ENCODE results near the gene MYH9.

MYH9 gene

DNA sequence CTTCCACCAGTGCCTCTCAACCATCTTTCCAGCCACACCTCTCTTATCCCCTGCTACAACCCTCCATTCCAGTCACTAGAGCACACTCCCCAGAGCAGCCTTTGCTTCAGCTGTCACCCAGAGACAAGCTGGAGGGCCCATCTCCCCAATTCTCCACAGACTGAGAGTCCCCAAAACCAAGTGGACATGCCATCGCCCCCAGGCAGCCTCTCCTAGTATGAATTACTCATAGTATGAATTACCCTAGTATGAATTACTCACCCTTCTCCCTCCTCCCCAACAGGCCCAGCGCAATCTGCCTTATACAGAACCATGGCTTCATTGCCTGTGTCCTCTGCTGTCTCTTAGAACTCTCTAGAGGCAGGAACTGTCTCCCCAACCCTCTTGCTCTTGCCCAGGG, 24.8 kb downstream of the MYH9 start:
- H3K9ac ChIP-seq (ENCODE audit: low read length): no peak overlapping the region
- no peak overlapping the region for H2AFZ ChIP-seq (ENCODE audit: low read length)
- H3K4me2 ChIP-seq (ENCODE audit: low read length): no peak overlapping the region
- no peaks in the 10 kb centered on the region for H3F3A ChIP-seq (ENCODE audit: insufficient read depth, low read length)
- H3K36me3 ChIP-seq (ENCODE audit: insufficient read depth, low read length): peaks cover 19% of the 10 kb centered on the region; the same call in 1 of the 2 replicates
- H3K9me3 ChIP-seq (ENCODE audit: low read length): no peaks in the 10 kb centered on the region
- H3K79me2 ChIP-seq (ENCODE audit: insufficient read depth, low read length): peaks cover 93% of the 10 kb centered on the region
- no peaks in the 10 kb centered on the region for H4K20me1 ChIP-seq (ENCODE audit: insufficient read depth, low read length)
- peaks cover 98% of the 10 kb centered on the region for H3K4me1 ChIP-seq (ENCODE audit: insufficient read depth, low read length, severe bottlenecking)
- no peaks in the 10 kb centered on the region for H3K27me3 ChIP-seq (ENCODE audit: insufficient read depth, low read length)
- no peak overlapping the region for H3K4me3 ChIP-seq (ENCODE audit: low read depth, low read length, poor library complexity, severe bottlenecking)
- TF ChIP-seq EZH2 (IDR thresholded peaks at IDR 0.05; ENCODE audit: borderline replicate concordance, low read length): no peak
- TF ChIP-seq, protein P1, sequence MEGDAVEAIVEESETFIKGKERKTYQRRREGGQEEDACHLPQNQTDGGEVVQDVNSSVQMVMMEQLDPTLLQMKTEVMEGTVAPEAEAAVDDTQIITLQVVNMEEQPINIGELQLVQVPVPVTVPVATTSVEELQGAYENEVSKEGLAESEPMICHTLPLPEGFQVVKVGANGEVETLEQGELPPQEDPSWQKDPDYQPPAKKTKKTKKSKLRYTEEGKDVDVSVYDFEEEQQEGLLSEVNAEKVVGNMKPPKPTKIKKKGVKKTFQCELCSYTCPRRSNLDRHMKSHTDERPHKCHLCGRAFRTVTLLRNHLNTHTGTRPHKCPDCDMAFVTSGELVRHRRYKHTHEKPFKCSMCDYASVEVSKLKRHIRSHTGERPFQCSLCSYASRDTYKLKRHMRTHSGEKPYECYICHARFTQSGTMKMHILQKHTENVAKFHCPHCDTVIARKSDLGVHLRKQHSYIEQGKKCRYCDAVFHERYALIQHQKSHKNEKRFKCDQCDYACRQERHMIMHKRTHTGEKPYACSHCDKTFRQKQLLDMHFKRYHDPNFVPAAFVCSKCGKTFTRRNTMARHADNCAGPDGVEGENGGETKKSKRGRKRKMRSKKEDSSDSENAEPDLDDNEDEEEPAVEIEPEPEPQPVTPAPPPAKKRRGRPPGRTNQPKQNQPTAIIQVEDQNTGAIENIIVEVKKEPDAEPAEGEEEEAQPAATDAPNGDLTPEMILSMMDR (IDR thresholded peaks at IDR 0.05; ENCODE audit: low read length): no peak
- no peaks in the 10 kb centered on the region for H3K9me2 ChIP-seq (ENCODE audit: low read depth, low read length)
- no peak overlapping the region for H3K27ac ChIP-seq (ENCODE audit: low read depth, low read length, poor library complexity, severe bottlenecking)

DNA sequence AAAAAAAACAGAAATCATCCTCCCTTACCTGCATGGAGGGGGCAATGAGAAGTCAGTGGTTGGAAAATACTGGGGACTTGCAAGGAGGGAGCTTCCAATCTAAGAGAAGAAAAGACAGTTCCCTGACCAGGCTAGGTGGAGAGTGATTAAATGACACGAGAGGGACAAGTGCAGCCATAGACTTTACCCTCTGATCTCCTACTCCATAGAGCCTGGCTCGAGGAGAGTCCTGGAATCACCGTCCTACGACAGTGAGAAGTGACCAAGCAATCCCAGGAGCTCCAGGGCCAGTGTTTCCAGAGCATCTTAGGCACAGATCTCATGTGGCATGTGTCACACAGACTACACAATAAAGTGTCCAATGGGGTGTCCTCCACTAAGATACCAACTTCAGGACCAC, 25.7 kb downstream of the MYH9 start:
- Histone ChIP-seq H3K4me2 (ENCODE audit: low read length) (no peak overlapping the region), H3F3A (ENCODE audit: insufficient read depth, low read length) (no peaks in the 10 kb centered on the region), H3K4me1 (ENCODE audit: insufficient read depth, low read length, severe bottlenecking) (peaks cover 98% of the 10 kb centered on the region), H3K36me3 (ENCODE audit: insufficient read depth, low read length) (peaks cover 16% of the 10 kb centered on the region; the same call in 1 of the 2 replicates), H3K79me2 (ENCODE audit: insufficient read depth, low read length) (peaks cover 93% of the 10 kb centered on the region), H3K9ac (ENCODE audit: low read length) (no peak overlapping the region), H3K9me3 (ENCODE audit: low read length) (no peaks in the 10 kb centered on the region), H3K27me3 (ENCODE audit: insufficient read depth, low read length) (no peaks in the 10 kb centered on the region), H4K20me1 (ENCODE audit: insufficient read depth, low read length) (no peaks in the 10 kb centered on the region), H3K4me3 (ENCODE audit: low read depth, low read length, poor library complexity, severe bottlenecking) (no peak overlapping the region), H2AFZ (ENCODE audit: low read length) (no peak overlapping the region), H3K9me2 (ENCODE audit: low read depth, low read length) (no peaks in the 10 kb centered on the region), H3K27ac (ENCODE audit: low read depth, low read length, poor library complexity, severe bottlenecking) (no peak overlapping the region)
- no peak for TF ChIP-seq EZH2 (IDR thresholded peaks at IDR 0.05; ENCODE audit: borderline replicate concordance, low read length)
- TF ChIP-seq, protein P1 (IDR thresholded peaks at IDR 0.05; ENCODE audit: low read length): no peak

DNA sequence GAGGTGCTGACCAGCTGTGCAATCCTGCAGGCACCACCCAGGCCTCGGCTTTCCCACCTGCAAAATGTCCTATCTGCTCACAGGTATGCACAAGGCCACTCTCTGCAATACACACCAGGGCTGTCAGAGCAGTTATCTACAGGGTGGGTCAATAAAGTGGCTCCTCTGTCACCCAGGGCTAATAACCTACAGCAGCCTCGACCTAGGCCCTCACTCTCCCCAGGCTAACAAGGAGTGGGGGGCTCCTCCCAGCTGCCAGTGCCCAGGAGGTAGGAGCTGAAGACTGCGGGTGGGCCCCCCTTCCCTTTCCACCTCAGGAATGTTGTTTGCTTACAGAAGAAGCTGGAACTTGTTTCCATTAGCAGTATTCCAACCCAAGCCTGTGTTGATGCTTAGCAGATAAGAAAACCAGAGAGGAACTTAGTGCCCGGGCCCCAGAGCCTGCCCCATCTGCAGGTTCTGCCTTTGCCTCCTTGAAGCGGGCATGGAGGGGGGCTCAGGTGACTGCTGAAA, 26.8 kb downstream of the MYH9 start:
- Histone ChIP-seq H2AFZ (ENCODE audit: low read length) (no peak overlapping the region), H3K4me1 (ENCODE audit: insufficient read depth, low read length, severe bottlenecking) (peaks cover 98% of the 10 kb centered on the region), H3K27me3 (ENCODE audit: insufficient read depth, low read length) (no peaks in the 10 kb centered on the region), H3K9me2 (ENCODE audit: low read depth, low read length) (no peaks in the 10 kb centered on the region), H3K79me2 (ENCODE audit: insufficient read depth, low read length) (peaks cover 93% of the 10 kb centered on the region), H3K4me2 (ENCODE audit: low read length) (no peak overlapping the region), H3K9me3 (ENCODE audit: low read length) (no peaks in the 10 kb centered on the region), H3F3A (ENCODE audit: insufficient read depth, low read length) (no peaks in the 10 kb centered on the region), H3K9ac (ENCODE audit: low read length) (no peak overlapping the region), H3K27ac (ENCODE audit: low read depth, low read length, poor library complexity, severe bottlenecking) (peak overlapping the region; percentile 44), H3K4me3 (ENCODE audit: low read depth, low read length, poor library complexity, severe bottlenecking) (no peak overlapping the region), H3K36me3 (ENCODE audit: insufficient read depth, low read length) (peaks cover 13% of the 10 kb centered on the region; the same call in 1 of the 2 replicates), H4K20me1 (ENCODE audit: insufficient read depth, low read length) (no peaks in the 10 kb centered on the region)
- no peak for TF ChIP-seq EZH2 (IDR thresholded peaks at IDR 0.05; ENCODE audit: borderline replicate concordance, low read length)
- TF ChIP-seq, protein P1 (IDR thresholded peaks at IDR 0.05; ENCODE audit: low read length): no peak

Data from OCI-LY1 (cell line).